Measurements from ENCODE around the gene ECHDC3.

The ECHDC3 gene

DNA sequence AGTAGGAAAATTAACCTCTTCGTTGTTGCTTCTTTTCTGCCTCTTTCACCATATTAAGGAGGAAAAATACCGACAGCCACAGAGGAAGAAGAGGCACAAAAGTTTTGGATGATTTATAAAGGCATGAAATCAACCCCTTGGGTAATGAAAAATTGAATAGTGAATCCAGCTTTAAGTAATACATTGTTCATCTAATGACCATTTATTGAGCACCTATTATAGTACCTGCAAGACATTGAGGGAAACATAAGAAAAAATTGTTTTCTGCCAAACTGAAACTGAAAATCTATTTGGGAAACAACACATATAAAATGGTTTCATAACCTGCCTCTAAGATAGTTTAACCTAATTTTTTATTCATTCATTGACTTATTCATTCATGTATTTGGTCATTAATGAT, 8.2 kb downstream of the ECHDC3 start:
- no peak for DNase-seq (ENCODE audit: low read depth in 2 of 2)

DNA sequence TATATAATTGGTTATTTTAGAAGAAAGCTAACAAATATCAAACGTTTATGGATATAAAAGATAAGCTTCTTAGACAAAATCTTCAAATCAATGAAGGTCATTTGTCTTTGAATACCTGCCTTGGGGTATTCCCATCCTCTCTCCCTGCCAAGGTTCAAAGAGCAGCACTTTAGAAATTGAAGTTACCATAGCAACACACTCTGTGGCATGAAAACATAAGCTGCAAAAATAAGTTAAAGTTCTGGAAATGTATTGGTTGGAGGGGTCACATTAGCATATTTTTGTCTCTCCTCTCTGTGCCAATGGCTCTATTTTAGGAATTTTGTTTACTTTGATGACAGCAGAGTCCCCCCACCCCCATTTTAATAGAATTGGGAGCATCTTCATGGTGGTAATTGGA, 12.0 kb downstream of the ECHDC3 start:
- no peak for DNase-seq (ENCODE audit: low read depth in 2 of 2)

DNA sequence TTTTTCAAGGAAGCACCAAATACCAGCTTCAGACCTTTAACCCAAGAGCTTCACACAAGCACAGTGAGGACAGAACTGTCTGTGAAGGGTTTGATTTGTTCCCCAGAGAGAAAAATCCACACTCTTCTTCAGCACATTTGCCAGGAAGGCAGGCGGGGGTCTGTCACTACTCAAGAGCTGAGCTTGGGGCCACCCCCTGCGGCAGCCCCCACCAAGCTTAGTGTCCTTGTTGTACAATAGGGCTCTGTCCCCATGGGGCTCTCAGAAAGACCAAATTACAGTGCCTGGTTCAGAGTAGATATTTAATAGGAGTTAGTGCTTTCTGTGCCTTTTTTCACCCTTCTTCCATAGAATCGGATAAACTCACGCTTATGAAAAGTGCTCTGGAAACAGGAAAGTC, 12.4 kb downstream of the ECHDC3 start:
- no peak for DNase-seq (ENCODE audit: low read depth in 2 of 2)

DNA sequence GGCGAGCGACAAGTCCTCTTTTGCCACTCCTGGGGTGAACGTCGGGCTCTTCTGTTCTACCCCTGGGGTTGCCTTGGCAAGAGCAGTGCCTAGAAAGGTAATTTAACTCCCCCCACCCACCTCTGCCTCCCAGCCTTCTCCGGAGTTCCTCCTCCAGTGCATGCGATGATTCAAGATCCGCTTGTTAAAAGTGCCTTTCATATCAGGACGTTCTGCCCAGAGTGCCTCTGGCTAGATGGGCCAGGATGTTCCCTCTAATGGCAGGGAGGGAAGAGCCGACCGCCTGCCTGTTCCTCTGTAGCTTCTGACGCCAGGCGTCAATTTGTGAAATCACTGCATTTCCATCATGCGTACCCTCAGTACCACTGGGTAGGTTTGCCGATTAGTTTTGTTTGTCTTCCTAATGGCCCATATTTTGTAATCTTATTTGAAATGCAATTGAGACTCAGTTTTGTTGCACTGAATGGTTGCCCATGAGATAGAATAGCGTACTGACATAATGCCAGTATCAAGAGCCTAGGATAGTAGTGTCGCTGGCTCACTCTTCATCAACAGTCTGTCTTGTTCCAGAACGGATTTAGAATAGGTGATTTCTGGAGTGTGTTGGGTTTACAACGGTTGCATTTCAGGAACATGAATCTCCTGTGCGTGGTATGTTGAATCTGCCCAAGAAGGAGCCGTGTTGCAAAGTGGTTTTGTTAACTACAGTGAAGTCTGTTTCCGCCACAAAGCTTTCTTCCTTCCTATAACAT, 13.5 kb downstream of the ECHDC3 start:
- DNase-seq (ENCODE audit: low read depth in 2 of 2): no peak

DNA sequence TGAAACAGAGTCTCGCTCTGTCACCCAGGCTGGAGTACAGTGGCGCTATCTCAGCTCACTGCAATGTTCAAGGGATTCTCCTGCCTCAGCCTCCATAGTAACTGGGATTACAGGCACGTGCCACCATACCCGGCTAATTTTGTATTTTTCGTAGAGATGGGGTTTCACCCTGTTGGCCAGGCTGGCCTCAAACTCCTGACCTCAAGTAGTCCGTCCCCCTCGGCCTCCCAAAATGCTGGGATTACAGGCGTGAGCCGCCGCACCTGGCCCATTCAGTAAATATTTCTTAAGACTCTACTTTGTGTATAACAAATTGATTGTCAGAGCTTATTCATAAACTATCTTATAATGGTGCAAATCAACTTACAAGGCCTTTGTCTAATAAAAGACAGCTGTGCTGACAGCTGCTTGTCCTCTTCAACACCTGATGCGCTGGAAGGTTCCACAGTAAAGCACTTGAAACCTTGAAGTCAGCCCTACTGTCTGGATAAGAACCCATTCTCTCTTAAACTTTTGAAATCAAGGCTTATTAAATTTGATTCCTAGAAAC, 14.7 kb downstream of the ECHDC3 start:
- no peak for DNase-seq (ENCODE audit: low read depth in 2 of 2)

DNA sequence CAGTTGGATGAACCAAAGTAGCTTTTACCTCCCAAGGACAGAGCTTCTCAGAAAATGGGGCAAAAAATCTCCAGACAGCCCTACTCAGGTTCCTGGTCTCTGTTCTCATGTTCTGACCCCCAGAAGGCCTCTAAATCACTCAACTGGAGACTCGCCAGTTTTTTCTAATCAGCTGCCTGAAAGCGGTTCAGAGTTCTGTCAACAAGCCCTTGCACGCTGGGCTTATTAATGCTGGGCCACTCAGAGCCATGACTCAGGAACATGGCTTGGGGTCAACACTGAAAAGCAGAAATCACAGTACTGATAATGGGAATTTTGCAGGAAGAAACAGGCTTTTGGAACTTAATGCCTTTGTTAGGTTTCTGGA, 15.3 kb downstream of the ECHDC3 start:
- DNase-seq (ENCODE audit: low read depth in 2 of 2): no peak

DNA sequence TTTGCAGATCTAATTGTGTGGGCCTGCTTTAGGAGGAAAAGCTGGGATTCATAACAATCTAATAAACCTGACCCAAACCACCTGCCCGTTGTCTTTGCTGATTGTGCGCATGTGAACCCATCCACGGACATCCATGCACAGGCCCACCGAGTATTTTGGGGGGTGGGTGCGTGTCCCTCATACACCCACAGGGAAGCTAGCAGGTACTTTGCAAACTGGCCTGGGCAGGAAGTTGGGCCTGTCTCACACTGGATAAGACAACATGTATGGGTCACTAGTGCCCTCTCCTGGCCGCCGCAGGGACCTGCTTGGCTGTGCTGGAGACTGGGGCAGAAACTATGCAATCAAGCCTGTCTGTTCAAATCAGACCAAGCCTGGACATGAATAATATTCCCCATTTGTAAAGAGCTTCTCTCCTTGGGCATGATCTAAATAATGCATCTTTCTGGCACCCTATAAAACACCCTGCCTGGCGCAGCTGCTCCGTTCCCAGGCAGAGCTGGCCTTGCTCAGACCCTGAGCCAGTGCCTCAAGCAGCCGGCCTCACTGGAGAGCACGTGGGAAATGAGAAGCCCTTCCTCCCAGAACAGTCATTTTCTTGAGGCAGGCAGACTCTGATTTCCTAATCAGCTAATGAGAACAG, 15.8 kb downstream of the ECHDC3 start:
- peak; percentile 81 to 85 for DNase-seq (ENCODE audit: low read depth in 2 of 2)

DNA sequence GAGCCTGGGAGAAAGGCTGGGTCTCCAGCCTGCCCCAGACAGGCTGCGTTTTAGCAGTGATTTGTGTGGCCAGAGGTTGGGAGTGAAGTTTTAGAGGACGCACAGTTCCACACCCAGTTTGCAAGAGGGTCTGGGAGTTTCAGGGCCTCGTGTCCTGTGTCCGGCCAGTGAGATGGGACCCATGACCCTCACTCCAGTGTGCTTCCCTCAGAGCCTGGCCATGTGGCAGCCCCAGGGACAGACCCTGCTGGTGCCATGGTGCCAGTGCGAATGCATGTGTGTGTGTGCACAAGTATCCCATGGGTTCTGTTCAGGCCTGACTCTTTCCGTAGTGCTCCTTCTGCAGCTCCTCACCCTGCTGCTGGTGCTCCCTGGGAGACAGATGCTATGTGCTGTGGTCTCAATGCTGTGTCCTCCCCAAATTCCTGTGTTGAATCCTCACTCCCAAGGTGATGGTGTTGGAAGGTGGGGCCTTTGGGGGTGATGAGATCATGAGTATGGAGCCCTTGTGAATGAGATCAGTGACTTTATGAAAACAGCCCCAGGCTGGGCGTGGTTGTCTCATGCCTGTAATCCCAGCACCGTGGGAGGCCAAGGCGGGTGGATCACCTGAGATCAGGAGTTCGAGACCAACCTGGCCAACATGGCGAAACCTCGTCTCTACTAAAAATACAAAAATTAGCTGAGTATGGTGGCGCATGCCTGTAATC, 16.5 kb downstream of the ECHDC3 start:
- DNase-seq (ENCODE audit: low read depth in 2 of 2): no peak

DNA sequence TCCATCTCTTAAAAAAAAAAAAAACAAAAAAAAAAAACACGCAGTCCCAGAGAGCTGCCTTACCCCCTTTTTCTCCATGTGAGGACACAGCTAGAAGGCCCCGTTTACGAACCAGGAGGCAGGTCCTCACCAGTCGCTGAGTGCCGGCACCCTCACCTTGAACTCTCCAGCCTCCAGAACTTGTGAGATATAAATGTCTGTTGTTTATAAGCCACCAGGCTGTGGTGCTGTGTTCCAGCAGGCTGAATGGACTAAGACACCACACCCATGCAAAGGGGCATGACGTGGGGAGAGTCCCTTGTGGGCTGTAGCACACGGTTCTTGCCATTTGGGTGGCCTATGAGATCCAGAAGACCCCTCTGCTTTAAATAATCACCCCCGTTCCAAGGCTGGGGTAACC, 17.2 kb downstream of the ECHDC3 start:
- DNase-seq (ENCODE audit: low read depth in 2 of 2): no peak

DNA sequence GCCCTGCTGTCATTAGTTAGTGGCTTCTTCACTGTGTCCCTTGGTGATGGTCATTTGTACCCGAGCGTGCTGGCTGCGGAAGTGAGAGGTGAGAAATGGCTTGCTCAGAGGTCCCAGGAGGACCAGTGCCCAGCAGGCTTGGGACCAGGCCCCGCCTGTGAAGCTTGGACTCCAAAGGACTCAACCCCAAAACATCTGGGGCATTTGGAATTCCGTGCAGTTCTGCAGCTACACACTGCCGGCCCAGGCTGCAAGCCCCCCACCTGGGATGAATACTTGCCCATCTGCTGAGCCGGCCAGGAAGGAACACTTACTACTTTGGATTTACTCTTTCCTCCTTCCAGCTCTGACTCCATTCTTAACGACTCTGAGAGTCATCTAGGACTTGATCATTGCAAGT, 18.0 kb downstream of the ECHDC3 start:
- no peak for DNase-seq (ENCODE audit: low read depth in 2 of 2)

DNA sequence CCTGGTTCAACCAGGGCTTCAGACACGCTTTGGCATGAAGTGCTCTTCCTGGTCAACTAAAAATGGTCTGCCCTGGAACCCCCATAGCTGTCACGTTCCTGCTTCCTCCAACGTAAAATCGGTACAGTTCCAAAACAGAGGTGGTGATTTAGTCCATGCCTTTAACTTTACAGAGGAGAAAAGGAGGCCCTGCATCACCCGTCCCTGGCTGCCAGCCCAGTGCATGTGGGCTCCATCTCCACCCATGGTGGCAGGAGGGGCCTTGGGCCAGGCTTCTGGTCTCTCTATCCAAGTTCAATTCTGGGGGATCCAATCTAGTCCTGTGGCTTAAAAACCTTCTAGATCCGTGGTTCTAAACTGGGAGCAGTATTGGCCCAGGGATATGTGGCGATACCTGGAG, 18.7 kb downstream of the ECHDC3 start:
- DNase-seq (ENCODE audit: low read depth in 2 of 2): no peak

DNA sequence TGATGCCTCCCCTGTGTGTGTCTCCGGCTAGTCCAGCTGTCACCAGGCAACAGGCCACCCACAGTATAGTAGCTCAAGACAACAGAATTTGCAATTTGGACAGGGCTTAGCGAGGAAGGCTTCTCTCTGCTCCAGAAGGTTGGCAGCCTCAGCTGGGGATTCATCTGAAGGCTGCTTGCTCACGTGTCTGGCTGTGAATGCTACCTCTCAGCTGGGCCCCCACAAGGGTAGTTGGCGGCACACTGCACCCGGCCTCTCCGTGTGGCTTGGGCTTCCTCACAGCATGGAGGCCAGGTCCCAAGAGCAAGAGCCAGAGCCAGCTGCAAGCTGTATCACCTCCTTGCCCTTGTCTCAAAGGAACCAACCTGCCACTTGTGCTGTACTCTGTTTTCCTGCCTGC, 19.2 kb downstream of the ECHDC3 start:
- DNase-seq (ENCODE audit: low read depth in 2 of 2): no peak

DNA sequence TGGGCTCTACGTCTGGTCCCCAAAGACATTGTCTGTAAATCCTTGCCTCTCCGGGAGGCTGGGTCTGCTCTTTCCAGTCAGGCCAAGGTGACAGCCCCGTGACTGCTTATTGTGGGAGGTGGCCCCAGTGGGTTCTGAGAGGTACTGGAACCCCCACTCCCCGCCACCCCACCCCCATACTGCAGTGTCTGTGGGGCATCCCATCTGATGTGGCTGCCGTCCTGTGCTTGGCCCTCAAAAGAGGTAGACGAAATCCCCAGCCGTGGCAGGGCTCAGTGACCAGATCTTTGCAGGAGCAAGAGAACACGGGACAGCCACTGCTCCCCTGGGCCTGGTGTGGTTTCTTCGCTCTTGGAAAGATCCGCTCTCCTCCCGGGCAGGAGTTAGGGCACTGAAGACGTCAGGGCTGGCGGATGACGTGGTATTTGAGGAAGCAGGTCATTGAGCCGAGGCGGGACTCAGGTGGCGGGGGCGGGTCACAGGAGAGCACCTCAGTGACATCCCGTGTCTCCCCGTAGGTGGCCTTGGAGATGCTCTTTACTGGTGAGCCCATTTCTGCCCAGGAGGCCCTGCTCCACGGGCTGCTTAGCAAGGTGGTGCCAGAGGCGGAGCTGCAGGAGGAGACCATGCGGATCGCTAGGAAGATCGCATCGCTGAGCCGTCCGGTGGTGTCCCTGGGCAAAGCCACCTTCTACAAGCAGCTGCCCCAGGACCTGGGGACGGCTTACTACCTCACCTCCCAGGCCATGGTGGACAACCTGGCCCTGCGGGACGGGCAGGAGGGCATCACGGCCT, 20.7 kb downstream of the ECHDC3 start:
- no peak for DNase-seq (ENCODE audit: low read depth in 2 of 2)

DNA sequence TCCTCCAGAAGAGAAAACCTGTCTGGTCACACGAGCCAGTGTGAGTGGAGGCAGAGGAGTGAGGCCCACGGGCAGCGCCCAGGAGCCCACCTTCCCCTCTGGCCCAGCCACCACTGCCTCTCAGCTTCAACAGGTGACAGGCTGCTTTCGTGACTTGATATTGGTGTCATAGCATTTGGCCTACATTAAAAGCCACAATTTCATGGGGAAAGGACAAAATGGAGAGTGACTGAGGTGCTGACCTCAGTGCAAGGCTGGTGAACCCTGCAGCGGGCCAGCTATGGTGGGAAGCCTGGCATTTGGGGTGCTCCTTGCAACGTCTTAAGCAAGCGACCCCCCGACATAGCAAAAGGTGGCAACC, 21.3 kb downstream of the ECHDC3 start:
- no peak for DNase-seq (ENCODE audit: low read depth in 2 of 2)

DNA sequence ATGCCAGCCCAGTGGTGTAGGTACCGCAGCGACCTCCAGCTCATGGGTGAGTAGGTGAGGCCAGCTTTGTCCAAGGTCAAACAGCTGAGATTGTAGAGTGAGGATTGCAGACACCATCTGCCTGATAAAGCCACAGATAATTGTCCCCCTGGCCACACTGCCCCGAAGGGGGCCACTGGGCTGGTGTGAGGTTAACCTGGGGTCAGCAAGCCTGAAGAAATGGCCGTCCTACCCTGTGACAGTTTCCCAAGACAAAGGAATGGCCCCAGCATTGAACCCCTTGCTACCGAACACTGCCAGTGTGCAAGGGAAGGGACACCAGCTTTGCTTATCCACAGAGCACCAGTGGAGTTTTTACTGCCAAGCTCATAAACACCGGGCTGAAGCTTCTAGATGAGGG, 23.0 kb downstream of the ECHDC3 start:
- no peak for DNase-seq (ENCODE audit: low read depth in 2 of 2)

DNA sequence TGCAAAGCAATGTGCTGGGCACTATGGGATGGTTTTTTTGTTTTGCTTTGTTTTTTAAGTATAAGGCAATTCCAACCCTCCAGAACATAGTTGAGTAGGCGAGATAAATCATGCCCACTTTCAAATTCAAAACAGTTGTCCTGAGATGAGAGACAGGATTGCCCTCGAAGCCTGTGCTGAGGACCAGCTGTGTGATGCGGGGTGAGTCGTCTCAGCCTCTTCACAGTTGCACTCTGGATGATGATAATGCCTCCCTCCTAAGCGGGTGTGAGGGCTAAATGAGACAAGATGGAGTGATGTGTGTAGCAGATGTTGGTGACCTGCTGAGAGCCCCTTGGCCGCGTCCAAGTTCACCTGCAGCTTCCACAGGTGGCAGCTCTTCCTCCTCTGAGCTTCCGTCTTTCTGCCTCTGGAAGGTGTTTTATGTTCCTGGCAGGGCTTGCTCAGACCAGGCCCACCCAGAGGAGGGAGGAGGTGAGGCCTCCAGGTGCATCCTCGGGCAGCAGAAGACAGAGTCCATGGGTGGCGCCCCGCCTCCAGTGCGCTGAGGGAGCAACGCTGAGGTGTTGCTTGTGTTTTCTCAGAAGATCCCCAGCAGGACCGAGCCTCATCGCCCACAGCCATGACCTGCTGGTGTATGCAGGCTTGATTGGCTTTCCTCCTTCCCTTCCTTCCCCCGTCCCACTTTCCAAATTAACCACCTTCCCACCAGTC, 30.6 kb downstream of the ECHDC3 start:
- DNase-seq (ENCODE audit: low read depth in 2 of 2): no peak

DNA sequence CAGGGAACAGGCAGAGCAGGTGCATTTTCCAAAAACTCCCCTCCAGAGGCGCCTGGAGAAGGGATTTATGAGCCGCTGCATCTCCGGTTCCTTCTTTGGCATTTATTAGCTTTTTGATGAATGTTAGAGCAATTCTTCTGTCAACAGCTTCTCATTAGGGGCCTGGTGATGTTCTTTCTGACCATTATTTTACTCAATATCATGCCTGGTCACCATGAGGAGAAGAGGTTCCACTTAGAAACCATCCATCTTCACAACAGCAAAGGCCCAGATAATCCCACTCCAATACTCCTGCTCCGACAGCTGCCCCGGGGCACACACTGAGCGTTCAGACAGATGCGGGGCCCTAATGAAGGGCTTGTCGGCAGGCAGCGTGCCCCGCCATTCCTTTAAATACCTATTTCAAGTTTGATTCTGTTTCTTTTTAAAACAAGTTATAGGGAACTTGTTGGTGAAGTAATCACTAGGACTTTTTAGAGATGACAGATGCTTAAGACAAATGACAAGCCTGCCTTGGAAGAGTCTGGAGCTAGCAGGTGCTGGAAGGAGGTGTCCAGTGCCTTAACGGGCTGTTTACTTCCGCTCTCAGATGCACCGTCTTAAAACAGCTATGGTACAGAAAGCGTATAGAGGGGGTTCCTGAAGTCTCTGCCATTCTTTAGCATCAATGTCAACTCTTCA, 31.7 kb downstream of the ECHDC3 start:
- DNase-seq (ENCODE audit: low read depth in 2 of 2): no peak

DNA sequence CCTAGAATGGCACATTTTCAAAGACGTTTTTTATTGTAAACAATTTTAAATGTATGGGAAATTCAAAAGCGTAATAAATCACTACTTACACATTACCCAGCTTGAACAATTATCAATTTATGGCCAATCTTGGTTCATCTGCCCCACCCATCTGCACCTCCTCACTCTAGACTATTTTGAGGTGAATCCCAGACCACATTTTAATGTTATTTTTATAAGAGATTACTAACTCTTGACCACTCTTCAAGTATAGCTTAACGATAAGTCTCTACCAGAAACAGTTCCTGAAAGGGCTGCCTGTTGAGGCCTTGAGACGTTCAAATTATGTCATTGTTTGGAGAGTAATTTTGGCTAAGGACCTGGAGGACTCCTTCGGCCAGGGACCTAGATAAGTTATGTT, 33.2 kb downstream of the ECHDC3 start:
- DNase-seq (ENCODE audit: low read depth in 2 of 2): no peak

DNA sequence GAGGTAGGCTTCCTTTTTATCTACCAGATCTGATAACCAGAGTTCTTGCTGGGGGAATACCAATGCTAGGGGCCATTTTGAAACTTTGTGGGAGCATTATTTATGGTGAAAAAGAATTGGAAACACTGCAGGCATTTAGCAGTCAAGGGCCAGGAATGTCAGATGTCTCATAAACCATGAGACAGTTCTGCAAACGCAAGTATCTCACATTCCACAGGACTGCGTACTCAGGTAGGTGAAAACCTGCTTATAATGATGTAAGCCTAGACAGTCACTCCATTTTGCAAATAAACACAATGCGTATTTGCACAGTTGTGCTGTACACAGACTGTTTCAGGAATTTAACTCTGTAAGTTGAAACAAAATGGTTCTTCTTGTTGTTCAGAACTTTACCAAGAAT, 33.9 kb downstream of the ECHDC3 start:
- DNase-seq (ENCODE audit: low read depth in 2 of 2): no peak

DNA sequence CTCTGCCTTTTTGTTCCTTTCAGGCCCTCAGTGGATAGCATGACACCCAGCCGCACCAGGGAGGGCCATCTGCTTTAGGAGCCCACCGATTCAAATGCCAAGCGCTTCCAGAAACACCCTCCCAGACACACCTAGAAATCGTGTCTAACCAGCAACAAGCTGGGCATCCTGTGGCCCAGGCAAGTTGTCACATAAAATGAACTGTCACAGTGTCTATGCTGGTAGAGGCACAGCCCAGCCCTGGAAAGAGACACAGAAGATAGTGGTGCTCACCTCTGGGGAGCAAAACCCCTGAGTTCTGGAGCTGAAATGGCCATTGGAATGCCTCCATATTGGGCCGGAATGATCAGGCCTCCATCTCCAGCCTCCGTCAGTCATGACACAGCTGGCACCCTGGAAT, 38.9 kb downstream of the ECHDC3 start:
- no peak for DNase-seq (ENCODE audit: low read depth in 2 of 2)

Measured in stimulated activated CD4-positive, alpha-beta T cell treated with anti-CD3 and anti-CD28 coated beads, Interleukin-4, amount 100 ng/mL, for 48 hours (primary cell).